Ectodermal cell (in vitro differentiated cells): Measurements from ENCODE around the gene FRMD6.
"Not testable (repeated sequence)": the region's sequence is repeated elsewhere in the genome, so short reads cannot be mapped to it uniquely, and the experiment has no call there.

Source experiments
- H3K27ac ChIP-seq: 2 replicates; pipeline ENCODE4 v1.7.0; 2013; ENCODE audit warnings: mild to moderate bottlenecking, low read depth, low read length; ENCODE audit not compliant: insufficient read depth, poor library complexity, severe bottlenecking
- H3K27me3 ChIP-seq: 2 replicates; pipeline ENCODE4 v1.7.0; 2013; ENCODE audit warnings: mild to moderate bottlenecking, low read length; ENCODE audit not compliant: insufficient read depth, control insufficient read depth, poor library complexity, severe bottlenecking
- H3K36me3 ChIP-seq: one replicate; pipeline ENCODE4 v1.7.0; 2013; ENCODE audit warnings: low read length; ENCODE audit not compliant: control insufficient read depth, insufficient read depth
- H3K4me1 ChIP-seq: one replicate; pipeline ENCODE4 v1.7.0; 2013; ENCODE audit warnings: low read length; ENCODE audit not compliant: control insufficient read depth, insufficient read depth
- H3K4me3 ChIP-seq: 2 replicates; pipeline ENCODE4 v1.7.0; 2013; ENCODE audit warnings: low read depth, low read length, control low read depth; ENCODE audit not compliant: insufficient read depth
- H3K9me3 ChIP-seq: 2 replicates; pipeline ENCODE4 v1.7.0; 2013; ENCODE audit warnings: mild to moderate bottlenecking, low read length, moderate library complexity; ENCODE audit not compliant: control insufficient read depth
- WGBS, 2 experiments: methylation state at CpG; one replicate each; pipeline ENCODE4 v1.1.7; 2013; ENCODE audit warnings: missing lambda C conversion rate in 2 of 2; 5-methylcytosine and 5-hydroxymethylcytosine counted together

Gene FRMD6

GRCh38 chr14:51751611-51752345, 100.1 kb downstream of the FRMD6 start:
- H3K27ac ChIP-seq, H3K4me3 ChIP-seq, H3K36me3 ChIP-seq, H3K9me3 ChIP-seq, H3K27me3 ChIP-seq, H3K4me1 ChIP-seq: not testable (repeated sequence)
- WGBS, 2 experiments: 91 to 94% methylated on average over 16 of the region's 16 CpGs

GRCh38 chr14:51757756-51758155, 106.0 kb downstream of the FRMD6 start:
- H3K36me3 ChIP-seq, H3K4me1 ChIP-seq, H3K27ac ChIP-seq, H3K9me3 ChIP-seq, H3K4me3 ChIP-seq, H3K27me3 ChIP-seq: not testable (repeated sequence)
- WGBS, 2 experiments: 78 to 82% methylated on average over 7 of the region's 7 CpGs

- no peaks in the 10 kb centered on the region for H3K36me3 ChIP-seq
- H3K27ac ChIP-seq: no peak overlapping the region
- no peaks in the 10 kb centered on the region for H3K4me1 ChIP-seq
- no peaks in the 10 kb centered on the region for H3K27me3 ChIP-seq
- no peak overlapping the region for H3K4me3 ChIP-seq
- no peaks in the 10 kb centered on the region for H3K9me3 ChIP-seq
- WGBS, 2 experiments: 95 to 96% methylated on average over 18 of the region's 18 CpGs
Measured at GRCh38 chr14:51759950-51760349, 108.2 kb downstream of the FRMD6 start.

GRCh38 chr14:51765726-51766125, 114.0 kb downstream of the FRMD6 start:
- 91 to 94% methylated on average over 13 of the region's 13 CpGs for WGBS, 2 experiments
- not testable (repeated sequence) for H3K9me3 ChIP-seq

GRCh38 chr14:51766586-51766985, 114.9 kb downstream of the FRMD6 start:
- H3K4me3 ChIP-seq, H3K4me1 ChIP-seq, H3K9me3 ChIP-seq, H3K27me3 ChIP-seq, H3K27ac ChIP-seq, H3K36me3 ChIP-seq: not testable (repeated sequence)
- 90 to 94% methylated on average over 8 of the region's 8 CpGs for WGBS, 2 experiments

More at GRCh38 chr14:51765726-51766125, 114.0 kb downstream of the FRMD6 start:
- not testable (repeated sequence) for H3K27me3 ChIP-seq, H3K4me1 ChIP-seq, H3K36me3 ChIP-seq, H3K4me3 ChIP-seq, H3K27ac ChIP-seq

- 89 to 92% methylated on average over 7 of the region's 7 CpGs for WGBS, 2 experiments
- H3K4me1 ChIP-seq, H3K27me3 ChIP-seq, H3K9me3 ChIP-seq, H3K27ac ChIP-seq, H3K4me3 ChIP-seq, H3K36me3 ChIP-seq: not testable (repeated sequence)
Measured at GRCh38 chr14:51769261-51769660, 117.6 kb downstream of the FRMD6 start.

GRCh38 chr14:51774209-51774608, 122.5 kb downstream of the FRMD6 start:
- no peaks in the 10 kb centered on the region for H3K36me3 ChIP-seq
- 91 to 92% methylated on average over 19 of the region's 19 CpGs for WGBS, 2 experiments
- H3K4me1 ChIP-seq: no peaks in the 10 kb centered on the region
- no peak overlapping the region for H3K27ac ChIP-seq
- no peaks in the 10 kb centered on the region for H3K27me3 ChIP-seq
- H3K4me3 ChIP-seq: no peak overlapping the region
- H3K9me3 ChIP-seq: no peaks in the 10 kb centered on the region

GRCh38 chr14:51776102-51776894, 124.6 kb downstream of the FRMD6 start:
- H3K27me3 ChIP-seq: peaks cover 5% of the 10 kb centered on the region
- no peaks in the 10 kb centered on the region for H3K9me3 ChIP-seq
- WGBS, 2 experiments: 33 to 40% methylated on average over 13 of the region's 13 CpGs
- no peaks in the 10 kb centered on the region for H3K4me1 ChIP-seq
- no peak overlapping the region for H3K4me3 ChIP-seq
- H3K36me3 ChIP-seq: no peaks in the 10 kb centered on the region
- H3K27ac ChIP-seq: no peak overlapping the region

- 14 to 17% methylated on average over 9 to 13 of the region's 13 CpGs for WGBS, 2 experiments
- Histone ChIP-seq H3K4me1 (no peaks in the 10 kb centered on the region), H3K4me3 (no peak overlapping the region), H3K9me3 (peaks cover under 1% of the 10 kb centered on the region), H3K36me3 (no peaks in the 10 kb centered on the region), H3K27me3 (peaks cover 5% of the 10 kb centered on the region), H3K27ac (no peak overlapping the region)
Measured at GRCh38 chr14:51780006-51780692, 128.4 kb downstream of the FRMD6 start.
